HG02973 (cell line): Measurements from ENCODE around the gene ARL15.
"Not testable (repeated sequence)": the region's sequence is repeated elsewhere in the genome, so short reads cannot be mapped to it uniquely, and the experiment has no call there.

ENCODE experiments used
- ATAC-seq: cut with Tn5 transposase; IDR thresholded peaks from one replicate; pipeline ENCODE4 v1.9.1; 2021; ENCODE audit warnings: moderate library complexity; ENCODE audit not compliant: unreplicated experiment

ARL15 gene

GRCh38 chr5:54103871-54104270 is 206.5 kb downstream of the ARL15 start:
- no peak for ATAC-seq

- ATAC-seq = no peak
Measured at GRCh38 chr5:54098267-54098666, 212.1 kb downstream of the ARL15 start.

GRCh38 chr5:54095969-54096368 is 214.4 kb downstream of the ARL15 start:
- ATAC-seq = no peak

GRCh38 chr5:54094706-54095105 is 215.7 kb downstream of the ARL15 start:
- no peak for ATAC-seq

- ATAC-seq = no peak
Measured at GRCh38 chr5:54093861-54094260, 216.5 kb downstream of the ARL15 start.

GRCh38 chr5:54093081-54093492 is 217.3 kb downstream of the ARL15 start:
- ATAC-seq = no peak

GRCh38 chr5:54091307-54092130 is 218.9 kb downstream of the ARL15 start:
- no peak for ATAC-seq

GRCh38 chr5:54090495-54091120 is 219.8 kb downstream of the ARL15 start:
- no peak for ATAC-seq

GRCh38 chr5:54088081-54088480 is 222.3 kb downstream of the ARL15 start:
- ATAC-seq = no peak

- ATAC-seq = no peak
Measured at GRCh38 chr5:54087436-54087835, 222.9 kb downstream of the ARL15 start.

GRCh38 chr5:54086191-54086590 is 224.2 kb downstream of the ARL15 start:
- no peak for ATAC-seq

- no peak for ATAC-seq
Measured at GRCh38 chr5:54084696-54085095, 225.7 kb downstream of the ARL15 start.

- ATAC-seq = no peak
Measured at GRCh38 chr5:54083851-54084250, 226.5 kb downstream of the ARL15 start.

- no peak for ATAC-seq
Measured at GRCh38 chr5:54083245-54083644, 227.1 kb downstream of the ARL15 start.

- ATAC-seq = no peak
Measured at GRCh38 chr5:54081415-54081814, 229.0 kb downstream of the ARL15 start.

GRCh38 chr5:54080831-54081230 is 229.5 kb downstream of the ARL15 start:
- no peak for ATAC-seq

GRCh38 chr5:54073735-54074134 is 236.6 kb downstream of the ARL15 start:
- ATAC-seq = no peak

GRCh38 chr5:54073131-54073530 is 237.2 kb downstream of the ARL15 start:
- no peak for ATAC-seq

- ATAC-seq = no peak
Measured at GRCh38 chr5:54066433-54066832, 243.9 kb downstream of the ARL15 start.

GRCh38 chr5:54063817-54064216 is 246.6 kb downstream of the ARL15 start:
- ATAC-seq = no peak

- no peak for ATAC-seq
Measured at GRCh38 chr5:54062958-54063357, 247.4 kb downstream of the ARL15 start.

- ATAC-seq = not testable (repeated sequence)
Measured at GRCh38 chr5:54060919-54061318, 249.5 kb downstream of the ARL15 start.
